HepG2 (cell line): ENCODE measurements around the gene RABL6. TPM values are rescaled to one million over a fixed set of nuclear protein-coding genes. Genes with fewer than 3 reads are reported as not detected.
A peak's percentile ranks its signal among the peaks of the same experiment; 100 is the strongest.

Experiments used
- ATAC-seq: fragments of 200-7000 bp; cut with Tn5 transposase; 3 replicates; pipeline ENCODE4 v1.9.1; 2020; ENCODE audit warnings: mild to moderate bottlenecking, moderate library complexity
- BruUV-seq: library from RNA; stranded (reverse); fragments of 400-500 nt; replicated peaks from 2 replicates; lab custom pipeline; 2021; lab: Mats Ljungman, UMichigan
- CTCF ChIA-PET: fragments of 300-600 bp; formaldehyde crosslinking; extraction: SDS; loops from one replicate; lab custom pipeline; 2021; ENCODE audit warnings: low total read pairs, inconsistent platforms, low intra/inter-chr PET ratio; lab: Yijun Ruan, JAX
- POLR2A ChIA-PET: fragments of 350-600 bp; sonication (Branson Sonifier 250); formaldehyde crosslinking; loops from one replicate; lab custom pipeline; 2020; ENCODE audit warnings: antibody characterized with exemption, inconsistent platforms; lab: Yijun Ruan, JAX
- DNase-seq: peaks from one replicate; pipeline ENCODE4 v3.0.0-alpha.2; 2015; ENCODE audit warnings: low spot score
- FAIRE-seq: peaks from 3 replicates; lab custom pipeline; 2011; peaks lifted over from hg19 to GRCh38; lab: Jason Lieb, UNC
- H2AFZ ChIP-seq: one replicate; pipeline ENCODE4 v1.6.1; 2011; ENCODE audit warnings: low read length, inconsistent platforms
- H3K27ac ChIP-seq: fragments of 300-600 bp; 3 replicates; pipeline ENCODE4 v1.8.0; 2011; ENCODE audit warnings: mixed run types, mild to moderate bottlenecking, mixed read lengths, low read length, inconsistent platforms; ENCODE audit not compliant: insufficient read depth; ENCODE audit errors: extremely low read length
- H3K27me3 ChIP-seq, 2 experiments: fragments of 200-600 bp in 1 of 2; 2 replicates in 1 of 2; 3 replicates in 1 of 2; pipeline versions ENCODE4 v1.6.0 to v1.8.0; 2011; ENCODE audit warnings: low read length in 2 of 2, mild to moderate bottlenecking in 2 of 2, moderate library complexity in 2 of 2, inconsistent platforms in 1 of 2; ENCODE audit not compliant: insufficient read depth in 2 of 2, control insufficient read depth in 1 of 2
- H3K36me3 ChIP-seq, 2 experiments: fragments of 200-600 bp in 1 of 2; replicated peaks in 1 of 2; 2 replicates in 1 of 2; 3 replicates in 1 of 2; pipeline versions ENCODE4 v1.5.1 to v1.8.0; 2011; ENCODE audit warnings: low read length in 2 of 2, inconsistent platforms in 1 of 2; ENCODE audit not compliant: insufficient read depth in 2 of 2, control insufficient read depth in 1 of 2
- H3K4me1 ChIP-seq: 2 replicates; pipeline ENCODE4 v1.5.1; 2012; ENCODE audit warnings: low read length, inconsistent platforms; ENCODE audit not compliant: insufficient read depth
- H3K4me2 ChIP-seq: 2 replicates; pipeline ENCODE4 v1.6.0; 2011; ENCODE audit warnings: low read depth, low read length, inconsistent platforms
- H3K4me3 ChIP-seq, 3 experiments: fragments of 200-600 bp in 1 of 3; sonication (generic), shearing (Covaris generic) in 1 of 3; replicated peaks in 1 of 3; 2 replicates each; pipeline ENCODE4 v1.5.1; 2011 to 2016; ENCODE audit warnings: low read length in 3 of 3, inconsistent platforms in 2 of 3, low read depth in 2 of 3, mild to moderate bottlenecking in 2 of 3, control low read depth in 1 of 3, mixed read lengths in 1 of 3; ENCODE audit not compliant: insufficient read depth in 1 of 3
- H3K79me2 ChIP-seq: one replicate; pipeline ENCODE4 v1.6.1; 2011; ENCODE audit warnings: low read length, inconsistent platforms; ENCODE audit not compliant: insufficient read depth
- H3K9ac ChIP-seq: 2 replicates; pipeline ENCODE4 v1.6.0; 2011; ENCODE audit warnings: mild to moderate bottlenecking, low read depth, low read length, inconsistent platforms; ENCODE audit not compliant: insufficient read depth
- H3K9me3 ChIP-seq: 2 replicates; pipeline ENCODE4 v1.5.1; 2012; ENCODE audit warnings: mild to moderate bottlenecking, low read length
- H4K20me1 ChIP-seq: 2 replicates; pipeline ENCODE4 v1.6.0; 2011; ENCODE audit warnings: inconsistent platforms, mild to moderate bottlenecking, low read length, moderate library complexity; ENCODE audit not compliant: insufficient read depth
- ARID2 ChIP-seq: sonication (generic); formaldehyde crosslinking; IDR thresholded peaks from 2 replicates; pipeline ENCODE4 v1.8.1; 2022; ENCODE audit warnings: mild to moderate bottlenecking, missing genetic modification reagents, borderline replicate concordance
- BHLHE40 ChIP-seq: IDR thresholded peaks from 2 replicates; pipeline ENCODE4 v1.6.1; 2011; ENCODE audit warnings: low read length, improper control_type of control experiment
- CCAR2 ChIP-seq: fragments of 200-400 bp; formaldehyde crosslinking; optimal IDR thresholded peaks from 2 replicates; pipeline ENCODE3; 2018; ENCODE audit warnings: low read depth, mild to moderate bottlenecking, low read length, moderate library complexity
- GTF3A ChIP-seq: sonication (generic); formaldehyde crosslinking; conservative IDR thresholded peaks from 2 replicates; pipeline ENCODE4 v1.4.0; 2020; ENCODE audit warnings: mild to moderate bottlenecking, missing genetic modification reagents
- MBD4 ChIP-seq: IDR thresholded peaks from 2 replicates; pipeline ENCODE4 v1.6.1; 2012; ENCODE audit warnings: low read length, inconsistent platforms, borderline replicate concordance
- MED13 ChIP-seq: sonication (generic); formaldehyde crosslinking; IDR thresholded peaks from 2 replicates; pipeline ENCODE4 v1.5.0; 2020; ENCODE audit warnings: missing genetic modification reagents
- MED8 ChIP-seq: sonication (generic); formaldehyde crosslinking; IDR thresholded peaks from 2 replicates; pipeline ENCODE4 v1.8.1; 2023; ENCODE audit warnings: mild to moderate bottlenecking, missing genetic modification reagents; ENCODE audit not compliant: insufficient replicate concordance
- MTA3 ChIP-seq: sonication (generic); formaldehyde crosslinking; IDR thresholded peaks from 2 replicates; pipeline ENCODE4 v1.4.0; 2020; ENCODE audit warnings: missing genetic modification reagents
- NFIB ChIP-seq: sonication (generic); formaldehyde crosslinking; IDR thresholded peaks from 2 replicates; pipeline ENCODE4 v1.9.0; 2021; ENCODE audit warnings: missing genetic modification reagents, mild to moderate bottlenecking, borderline replicate concordance
- NR2F2 ChIP-seq: IDR thresholded peaks from 2 replicates; pipeline ENCODE4 v1.6.1; 2012; ENCODE audit warnings: low read depth, inconsistent platforms, borderline replicate concordance
- PCBP2 ChIP-seq: fragments of 200-400 bp; formaldehyde crosslinking; optimal IDR thresholded peaks from 2 replicates; pipeline ENCODE3; 2018; ENCODE audit warnings: low read length, low read depth; ENCODE audit not compliant: poor library complexity, severe bottlenecking
- PLSCR1 ChIP-seq: sonication (generic); formaldehyde crosslinking; IDR thresholded peaks from 2 replicates; pipeline ENCODE4 v1.5.0; 2020; ENCODE audit warnings: missing genetic modification reagents, mild to moderate bottlenecking, borderline replicate concordance
- SALL1 ChIP-seq: sonication (generic); formaldehyde crosslinking; IDR thresholded peaks from 2 replicates; pipeline ENCODE4 v1.8.0; 2022; ENCODE audit warnings: mild to moderate bottlenecking, missing genetic modification reagents
- TARDBP ChIP-seq: sonication (generic); formaldehyde crosslinking; IDR thresholded peaks from 2 replicates; pipeline ENCODE4 v1.8.0; 2022; ENCODE audit warnings: mild to moderate bottlenecking, missing genetic modification reagents
- TCF7L2 ChIP-seq: IDR thresholded peaks from 2 replicates; pipeline ENCODE4 v1.6.1; 2011; ENCODE audit warnings: mild to moderate bottlenecking, low read depth, low read length, moderate library complexity
- TGIF2 ChIP-seq: IDR thresholded peaks from 2 replicates; pipeline ENCODE4 v1.6.1; 2016; ENCODE audit warnings: control low read depth, missing compliant biosample characterization
- ZNF143 ChIP-seq: sonication (generic); formaldehyde crosslinking; IDR thresholded peaks from 2 replicates; pipeline ENCODE4 v1.4.0; 2020; ENCODE audit warnings: missing genetic modification reagents
- ZNF446 ChIP-seq: sonication (generic); formaldehyde crosslinking; IDR thresholded peaks from 2 replicates; pipeline ENCODE4 v1.5.0; 2020; ENCODE audit warnings: mild to moderate bottlenecking, missing genetic modification reagents
- ZNF501 ChIP-seq: sonication (generic); formaldehyde crosslinking; IDR thresholded peaks from 2 replicates; pipeline ENCODE4 v1.5.1; 2020; ENCODE audit warnings: mild to moderate bottlenecking, moderate library complexity, missing genetic modification reagents
- ZSCAN5A ChIP-seq: sonication (generic); formaldehyde crosslinking; IDR thresholded peaks from 2 replicates; pipeline ENCODE4 v1.8.0; 2022; ENCODE audit warnings: mild to moderate bottlenecking, missing genetic modification reagents, borderline replicate concordance
- WGBS: methylation state at CpG from one replicate; pipeline ENCODE4 v1.1.6; 2017; ENCODE audit warnings: low lambda C conversion rate; 5-methylcytosine and 5-hydroxymethylcytosine counted together
- in situ Hi-C: cut with HindIII; loops from 2 replicates; pipeline ENCODE4 v1.10.0; 2017; ENCODE audit warnings: low pct_unique_long_range_greater_than_20kb; ENCODE audit not compliant: extremely low pct_ligation_motif_present
- intact Hi-C: fragments of 100-400 bp; cut with micrococcal nuclease; formaldehyde crosslinking; loops from one replicate; pipeline ENCODE4 v1.10.0; 2022; ENCODE audit not compliant: unreplicated experiment
- polyA plus RNA-seq, 8 experiments: library from polyadenylated mRNA; depleted of rRNA in 3 of 8; stranded (reverse) in 7 of 8; unstranded in 1 of 8; fragments of >200 nt; fragmentation: Illumina TruSeq in 4 of 8; extraction: Trizol in 4 of 8; gene quantifications; 2 replicates each; pipeline versions ENCODE4 v1.2.1 to v1.2.3, GENCODE V29; 2011 to 2016; ENCODE audit warnings: low read depth in 4 of 8, missing spikeins in 1 of 8, mixed read lengths in 1 of 8; ENCODE audit not compliant: insufficient read depth in 1 of 8
- total RNA-seq, 5 experiments: library from RNA; depleted of rRNA; stranded (reverse); fragments of >200 nt; fragmentation: Illumina TruSeq; extraction: Trizol; gene quantifications; 2 replicates each; pipeline ENCODE4 v1.2.3, GENCODE V29; 2016; ENCODE audit warnings: low read depth in 1 of 5
- TF ChIP-seq, protein P1 (sequence below): sonication (generic); formaldehyde crosslinking; IDR thresholded peaks from 2 replicates; pipeline ENCODE4 v1.9.0; 2021; ENCODE audit warnings: missing genetic modification reagents, mild to moderate bottlenecking, borderline replicate concordance
- TF ChIP-seq, protein P2 (sequence below): sonication (generic); formaldehyde crosslinking; IDR thresholded peaks from 2 replicates; pipeline ENCODE4 v1.8.0; 2022; ENCODE audit warnings: low read depth, missing genetic modification reagents

Gene RABL6
- total and polyA plus RNA-seq, 2 of the 13 experiments (the other 11 are each of a cell fraction or from before 2014, with no cell fraction given) = 81.5 to 125 TPM

- ATAC-seq (peak; percentile 21; the same call in 2 of the 3 replicates), DNase-seq (no peak), FAIRE-seq (no peak)
- no TSS peak for BruUV-seq
- Histone ChIP-seq H2AFZ (peak overlapping the region; percentile 91), H3K4me3 (peak overlapping the region; percentile 1 to 53 (median 50); a peak in 4 of 6 replicates), H4K20me1 (no peaks in the 10 kb centered on the region), H3K4me2 (peak overlapping the region; percentile 80), H3K27ac (peak overlapping the region; percentile 54), H3K36me3 (no peaks in the 10 kb centered on the region), H3K79me2 (no peaks in the 10 kb centered on the region), H3K9me3 (peaks cover 6% of the 10 kb centered on the region; the same call in 1 of the 2 replicates), H3K9ac (peak overlapping the region; percentile 54), H3K4me1 (peaks cover 52% of the 10 kb centered on the region), H3K27me3 (no peaks in the 10 kb centered on the region)
- ChIA-PET POLR2A (interaction anchor here (1.1 to 1.4 kb wide), 3 partner anchors 12 to 19 kb away, joined by 3 to 5 read pairs (median 4); partner anchors contain the start of genes LCN8 and TMEM141), CTCF (no interaction called here)
- intact Hi-C loops = no loop called here
- in situ Hi-C loops = loop anchor here (10.0 kb wide), 1 partner anchor 268 kb away; the partner anchor contains the start of gene NPDC1
- 23% methylated on average over 7 of the region's 7 CpGs for WGBS
- TF ChIP-seq TARDBP (CRISPR knock-in tag) = no peak
- no peak for TF ChIP-seq ZNF501
- no peak for TF ChIP-seq CCAR2
- TF ChIP-seq TGIF2 (CRISPR knock-in tag) = no peak
- TF ChIP-seq GTF3A (CRISPR knock-in tag) = no peak
- no peak for TF ChIP-seq TCF7L2
- no peak for TF ChIP-seq BHLHE40
- peak; percentile 27; the same call in 1 of the 2 replicates for TF ChIP-seq SALL1 (CRISPR knock-in tag)
- peak; percentile 52; the same call in 1 of the 2 replicates for TF ChIP-seq ZNF143 (CRISPR knock-in tag)
- TF ChIP-seq, protein P1, sequence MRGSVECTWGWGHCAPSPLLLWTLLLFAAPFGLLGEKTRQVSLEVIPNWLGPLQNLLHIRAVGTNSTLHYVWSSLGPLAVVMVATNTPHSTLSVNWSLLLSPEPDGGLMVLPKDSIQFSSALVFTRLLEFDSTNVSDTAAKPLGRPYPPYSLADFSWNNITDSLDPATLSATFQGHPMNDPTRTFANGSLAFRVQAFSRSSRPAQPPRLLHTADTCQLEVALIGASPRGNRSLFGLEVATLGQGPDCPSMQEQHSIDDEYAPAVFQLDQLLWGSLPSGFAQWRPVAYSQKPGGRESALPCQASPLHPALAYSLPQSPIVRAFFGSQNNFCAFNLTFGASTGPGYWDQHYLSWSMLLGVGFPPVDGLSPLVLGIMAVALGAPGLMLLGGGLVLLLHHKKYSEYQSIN = no peak
- no peak for TF ChIP-seq MED8
- TF ChIP-seq, protein P2, sequence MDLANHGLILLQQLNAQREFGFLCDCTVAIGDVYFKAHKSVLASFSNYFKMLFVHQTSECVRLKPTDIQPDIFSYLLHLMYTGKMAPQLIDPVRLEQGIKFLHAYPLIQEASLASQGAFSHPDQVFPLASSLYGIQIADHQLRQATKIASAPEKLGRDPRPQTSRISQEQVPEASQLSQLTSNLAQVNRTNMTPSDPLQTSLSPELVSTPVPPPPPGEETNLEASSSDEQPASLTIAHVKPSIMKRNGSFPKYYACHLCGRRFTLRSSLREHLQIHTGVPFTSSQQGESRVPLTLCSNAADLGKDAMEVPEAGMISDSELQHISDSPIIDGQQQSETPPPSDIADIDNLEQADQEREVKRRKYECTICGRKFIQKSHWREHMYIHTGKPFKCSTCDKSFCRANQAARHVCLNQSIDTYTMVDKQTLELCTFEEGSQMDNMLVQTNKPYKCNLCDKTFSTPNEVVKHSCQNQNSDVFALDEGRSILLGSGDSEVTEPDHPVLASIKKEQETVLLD (CRISPR knock-in tag) = no peak
- TF ChIP-seq MBD4 = no peak
- TF ChIP-seq NFIB (CRISPR knock-in tag) = no peak
- no peak for TF ChIP-seq NR2F2
- TF ChIP-seq PCBP2 = no peak
- no peak for TF ChIP-seq ARID2 (CRISPR knock-in tag)
- TF ChIP-seq MTA3 (CRISPR knock-in tag) = no peak
- TF ChIP-seq PLSCR1 (CRISPR knock-in tag) = no peak
- no peak for TF ChIP-seq MED13
- TF ChIP-seq ZNF446 = no peak
- TF ChIP-seq ZSCAN5A (CRISPR knock-in tag) = no peak
These were observed 30.8 kb upstream of the RABL6 start for GRCh38 chr9:136776947-136777346.
